Esophagus squamous epithelium (tissue), 5 donors: ENCODE measurements around the gene ANTKMT. TPM values are rescaled to one million over a fixed set of nuclear protein-coding genes. Genes with fewer than 3 reads are reported as not detected.

Source experiments
- DNase-seq: peaks from one replicate; lab custom pipeline; 2025; lab: John Stamatoyannopoulos, UW
- H3K27ac ChIP-seq, 4 donors: fragments of 200-600 bp; sonication (generic); one replicate each; pipeline ENCODE4 v1.5.1; 2016 to 2019; ENCODE audit warnings: mild to moderate bottlenecking in 1 of 4
- H3K27me3 ChIP-seq, 4 donors: fragments of 200-600 bp; sonication (generic); 1 replicate in 3 of 4; 2 replicates in 1 of 4; pipeline versions ENCODE4 v1.5.1 to v1.6.0; 2017 to 2021; ENCODE audit warnings: antibody characterized with exemption in 1 of 4
- H3K36me3 ChIP-seq, 3 donors: fragments of 200-600 bp; sonication (generic); one replicate each; pipeline ENCODE4 v1.5.1; 2016 to 2019
- H3K4me1 ChIP-seq, 3 donors: fragments of 200-600 bp; sonication (generic); one replicate each; pipeline ENCODE4 v1.5.1; 2017 to 2019
- H3K4me3 ChIP-seq, 4 donors: fragments of 200-600 bp; sonication (generic); 1 replicate in 3 of 4; 2 replicates in 1 of 4; pipeline ENCODE4 v1.5.1; 2016 to 2019; ENCODE audit warnings: mild to moderate bottlenecking in 2 of 4, moderate library complexity in 1 of 4
- H3K9me3 ChIP-seq, 3 donors: fragments of 200-600 bp; sonication (generic); one replicate each; pipeline ENCODE4 v1.5.1; 2016 to 2019
- CTCF ChIP-seq, 6 experiments: fragments of 450-650 bp in 4 of 6; fragments of 200-600 bp in 2 of 6; sonication (generic) in 2 of 6; IDR thresholded peaks; one replicate each; pipeline ENCODE4 v1.5.1; 2016 to 2019; ENCODE audit warnings: antibody characterized with exemption in 6 of 6, mild to moderate bottlenecking in 4 of 6, moderate library complexity in 4 of 6
- POLR2A ChIP-seq, 4 donors: fragments of 450-650 bp; IDR thresholded peaks; one replicate each; pipeline ENCODE4 v1.6.1; 2017; ENCODE audit warnings: antibody characterized with exemption in 4 of 4, mild to moderate bottlenecking in 4 of 4, moderate library complexity in 3 of 4
- WGBS, 2 donors: methylation state at CpG; one replicate each; pipeline ENCODE4 v1.1.5; 2018; 5-methylcytosine and 5-hydroxymethylcytosine counted together
- intact Hi-C: fragments of 100-400 bp; cut with DNase I; formaldehyde crosslinking; loops from one replicate; pipeline ENCODE4 v1.15.0; 2022
- total RNA-seq, 4 donors: library from RNA; depleted of rRNA; stranded (reverse); fragments of >200 nt; gene quantifications; one replicate each; pipeline ENCODE4 v1.1.0, GENCODE V29; 2016
- donor health status: DM: yes; HTN: yes; CAD: no.

Gene ANTKMT
- total RNA-seq, 4 donors from 2014 or later, result 11.6 to 29.1 (median 24.2) TPM

- intact Hi-C loops, result no loop called here
- no CpG with 5 or more reads among the region's 38 CpGs for WGBS, 2 donors
- TF ChIP-seq CTCF (IDR thresholded peaks at IDR 0.05) (no peak), POLR2A (IDR thresholded peaks at IDR 0.05) (no peak)
- Histone ChIP-seq H3K27me3 (peaks cover 0 to 67% (median 0%) of the 10 kb centered on the region in 4 donors), H3K27ac (no peak overlapping the region), H3K4me3 (no peak overlapping the region), H3K9me3 (no peaks in the 10 kb centered on the region), H3K36me3 (no peaks in the 10 kb centered on the region), H3K4me1 (peaks cover 7 to 33% (median 7%) of the 10 kb centered on the region in 3 donors)
- no peak for DNase-seq
These were observed 44.0 kb downstream of the ANTKMT start for GRCh38 chr16:764848-765487.

- Histone ChIP-seq H3K9me3 (no peaks in the 10 kb centered on the region), H3K27me3 (peaks cover 0 to 65% (median 0%) of the 10 kb centered on the region in 4 donors), H3K4me1 (peaks cover 3 to 28% (median 4%) of the 10 kb centered on the region in 3 donors), H3K27ac (no peak overlapping the region), H3K4me3 (no peak overlapping the region), H3K36me3 (no peaks in the 10 kb centered on the region)
- TF ChIP-seq CTCF (IDR thresholded peaks at IDR 0.05), result no peak
- TF ChIP-seq POLR2A (IDR thresholded peaks at IDR 0.05), result no peak
- no peak for DNase-seq
- 92% methylated on average over 4 of the region's 29 CpGs; no CpG with 5 or more reads in 1 of the 2 donors for WGBS, 2 donors
- intact Hi-C loops, result no loop called here
These were observed 44.5 kb downstream of the ANTKMT start for GRCh38 chr16:765488-765865.

GRCh38 chr16:766008-766819 is 45.3 kb downstream of the ANTKMT start:
- DNase-seq, result no peak
- H3K36me3 ChIP-seq, result no peaks in the 10 kb centered on the region
- H3K9me3 ChIP-seq, result no peaks in the 10 kb centered on the region
- H3K4me1 ChIP-seq, result peaks cover 0 to 21% (median 0%) of the 10 kb centered on the region in 3 donors
- H3K4me3 ChIP-seq, result no peak overlapping the region
- TF ChIP-seq CTCF (IDR thresholded peaks at IDR 0.05) (no peak), POLR2A (IDR thresholded peaks at IDR 0.05) (no peak)
- 88% methylated on average over 6 of the region's 29 CpGs; no CpG with 5 or more reads in 1 of the 2 donors for WGBS, 2 donors
- intact Hi-C loops, result no loop called here
- peaks cover 0 to 61% (median 0%) of the 10 kb centered on the region in 4 donors for H3K27me3 ChIP-seq
- H3K27ac ChIP-seq, result no peak overlapping the region

- Histone ChIP-seq H3K9me3 (no peaks in the 10 kb centered on the region), H3K36me3 (no peaks in the 10 kb centered on the region), H3K27ac (no peak overlapping the region), H3K4me3 (no peak overlapping the region), H3K4me1 (peaks cover 0 to 13% (median 0%) of the 10 kb centered on the region in 3 donors), H3K27me3 (peaks cover 0 to 55% (median 0%) of the 10 kb centered on the region in 4 donors)
- no CpG with 5 or more reads among the region's 48 CpGs for WGBS, 2 donors
- intact Hi-C loops, result no loop called here
- DNase-seq, result no peak
- TF ChIP-seq POLR2A (IDR thresholded peaks at IDR 0.05) (no peak), CTCF (IDR thresholded peaks at IDR 0.05) (no peak)
These were observed 46.1 kb downstream of the ANTKMT start for GRCh38 chr16:766820-767640.
